ENCODE data around the gene TBC1D23.

The TBC1D23 gene

DNA sequence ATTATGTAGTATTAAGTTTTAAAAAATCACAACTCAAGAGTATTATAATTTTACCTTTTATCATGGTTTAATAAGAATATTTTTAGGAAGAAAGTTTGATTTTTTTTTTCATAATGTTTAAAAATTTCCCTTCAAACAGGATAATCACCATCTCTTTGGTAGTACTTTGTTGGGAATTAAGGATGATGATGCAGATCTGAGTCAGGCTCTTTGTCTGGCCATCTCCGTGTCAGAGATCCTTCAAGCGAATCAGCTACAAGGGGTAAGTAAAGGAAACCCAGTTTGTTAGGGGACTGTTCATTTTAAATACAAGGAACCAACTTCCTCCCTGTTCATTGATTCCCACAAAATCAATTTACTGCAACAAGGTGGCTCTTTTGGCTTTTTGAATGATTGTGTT is 37.0 kb downstream of the TBC1D23 start:
- Histone ChIP-seq H3K36me3 (ENCODE audit: insufficient read depth, low read length) (peaks cover 28% of the 10 kb centered on the region), H3K9me3 (ENCODE audit: low read length) (no peaks in the 10 kb centered on the region), H3K79me2 (ENCODE audit: insufficient read depth, low read length) (no peaks in the 10 kb centered on the region), H3K4me2 (ENCODE audit: low read length) (no peak overlapping the region), H3F3A (ENCODE audit: insufficient read depth, low read length) (no peaks in the 10 kb centered on the region), H4K20me1 (ENCODE audit: insufficient read depth, low read length) (no peaks in the 10 kb centered on the region), H3K4me3 (ENCODE audit: low read depth, low read length, poor library complexity, severe bottlenecking) (no peak overlapping the region), H3K27ac (ENCODE audit: low read depth, low read length, poor library complexity, severe bottlenecking) (no peak overlapping the region), H3K27me3 (ENCODE audit: insufficient read depth, low read length) (no peaks in the 10 kb centered on the region), H3K4me1 (ENCODE audit: insufficient read depth, low read length, severe bottlenecking) (no peaks in the 10 kb centered on the region), H3K9me2 (ENCODE audit: low read depth, low read length) (no peaks in the 10 kb centered on the region), H3K9ac (ENCODE audit: low read length) (no peak overlapping the region), H2AFZ (ENCODE audit: low read length) (no peak overlapping the region)
- TF ChIP-seq, protein P1, sequence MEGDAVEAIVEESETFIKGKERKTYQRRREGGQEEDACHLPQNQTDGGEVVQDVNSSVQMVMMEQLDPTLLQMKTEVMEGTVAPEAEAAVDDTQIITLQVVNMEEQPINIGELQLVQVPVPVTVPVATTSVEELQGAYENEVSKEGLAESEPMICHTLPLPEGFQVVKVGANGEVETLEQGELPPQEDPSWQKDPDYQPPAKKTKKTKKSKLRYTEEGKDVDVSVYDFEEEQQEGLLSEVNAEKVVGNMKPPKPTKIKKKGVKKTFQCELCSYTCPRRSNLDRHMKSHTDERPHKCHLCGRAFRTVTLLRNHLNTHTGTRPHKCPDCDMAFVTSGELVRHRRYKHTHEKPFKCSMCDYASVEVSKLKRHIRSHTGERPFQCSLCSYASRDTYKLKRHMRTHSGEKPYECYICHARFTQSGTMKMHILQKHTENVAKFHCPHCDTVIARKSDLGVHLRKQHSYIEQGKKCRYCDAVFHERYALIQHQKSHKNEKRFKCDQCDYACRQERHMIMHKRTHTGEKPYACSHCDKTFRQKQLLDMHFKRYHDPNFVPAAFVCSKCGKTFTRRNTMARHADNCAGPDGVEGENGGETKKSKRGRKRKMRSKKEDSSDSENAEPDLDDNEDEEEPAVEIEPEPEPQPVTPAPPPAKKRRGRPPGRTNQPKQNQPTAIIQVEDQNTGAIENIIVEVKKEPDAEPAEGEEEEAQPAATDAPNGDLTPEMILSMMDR (IDR thresholded peaks at IDR 0.05; ENCODE audit: low read length) = no peak
- no peak for TF ChIP-seq EZH2 (IDR thresholded peaks at IDR 0.05; ENCODE audit: borderline replicate concordance, low read length)

DNA sequence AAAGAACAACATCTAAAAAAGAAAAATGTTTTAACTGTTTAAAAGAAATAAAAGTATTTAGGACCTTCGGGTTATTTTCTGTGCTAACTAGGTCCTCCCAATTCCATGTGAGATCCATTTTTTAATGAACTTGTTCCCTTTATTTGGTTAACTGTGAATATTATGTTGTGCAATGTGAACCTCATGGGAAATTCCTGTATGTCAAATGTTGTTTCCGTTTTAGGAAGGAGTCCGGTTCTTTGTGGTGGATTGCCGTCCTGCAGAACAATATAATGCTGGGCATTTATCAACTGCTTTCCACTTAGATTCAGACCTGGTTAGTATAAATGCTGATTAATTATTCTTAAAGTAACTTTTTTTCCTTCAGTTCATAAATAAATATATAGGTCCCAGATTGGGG is 38.2 kb downstream of the TBC1D23 start:
- no peaks in the 10 kb centered on the region for H3K9me3 ChIP-seq (ENCODE audit: low read length)
- H3K79me2 ChIP-seq (ENCODE audit: insufficient read depth, low read length) = no peaks in the 10 kb centered on the region
- H2AFZ ChIP-seq (ENCODE audit: low read length) = no peak overlapping the region
- no peak overlapping the region for H3K9ac ChIP-seq (ENCODE audit: low read length)
- H3F3A ChIP-seq (ENCODE audit: insufficient read depth, low read length) = no peaks in the 10 kb centered on the region
- no peak overlapping the region for H3K27ac ChIP-seq (ENCODE audit: low read depth, low read length, poor library complexity, severe bottlenecking)
- H3K4me3 ChIP-seq (ENCODE audit: low read depth, low read length, poor library complexity, severe bottlenecking) = no peak overlapping the region
- H4K20me1 ChIP-seq (ENCODE audit: insufficient read depth, low read length) = no peaks in the 10 kb centered on the region
- TF ChIP-seq, protein P1 (IDR thresholded peaks at IDR 0.05; ENCODE audit: low read length) = no peak
- TF ChIP-seq EZH2 (IDR thresholded peaks at IDR 0.05; ENCODE audit: borderline replicate concordance, low read length) = no peak
- H3K4me2 ChIP-seq (ENCODE audit: low read length) = no peak overlapping the region
- no peaks in the 10 kb centered on the region for H3K27me3 ChIP-seq (ENCODE audit: insufficient read depth, low read length)
- H3K9me2 ChIP-seq (ENCODE audit: low read depth, low read length) = no peaks in the 10 kb centered on the region
- H3K36me3 ChIP-seq (ENCODE audit: insufficient read depth, low read length) = peaks cover 30% of the 10 kb centered on the region
- H3K4me1 ChIP-seq (ENCODE audit: insufficient read depth, low read length, severe bottlenecking) = no peaks in the 10 kb centered on the region

DNA sequence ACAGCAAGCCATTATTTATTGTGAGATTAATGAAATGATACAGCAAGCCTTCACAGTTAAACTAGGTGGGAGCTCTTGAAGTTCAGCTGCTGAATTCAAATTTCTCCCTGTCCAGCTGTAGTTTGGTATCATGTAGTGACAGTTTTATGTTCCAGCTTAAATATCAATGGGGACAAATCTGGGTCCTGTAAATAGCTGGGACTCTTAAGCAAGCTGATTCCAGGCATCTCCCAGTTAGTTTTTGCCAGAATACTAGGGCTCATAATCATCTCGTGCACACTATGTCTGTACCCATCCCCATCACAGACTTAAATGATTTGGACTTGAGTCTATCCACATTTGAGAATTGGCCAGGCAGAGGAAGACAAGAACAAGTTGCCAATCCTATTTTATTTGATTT is 45.9 kb downstream of the TBC1D23 start:
- TF ChIP-seq EZH2 (IDR thresholded peaks at IDR 0.05; ENCODE audit: borderline replicate concordance, low read length) = no peak
- TF ChIP-seq, protein P1 (IDR thresholded peaks at IDR 0.05; ENCODE audit: low read length) = no peak
- Histone ChIP-seq H3K9me3 (ENCODE audit: low read length) (no peaks in the 10 kb centered on the region), H3K4me1 (ENCODE audit: insufficient read depth, low read length, severe bottlenecking) (peaks cover 3% of the 10 kb centered on the region), H2AFZ (ENCODE audit: low read length) (no peak overlapping the region), H3K9me2 (ENCODE audit: low read depth, low read length) (no peaks in the 10 kb centered on the region), H3K27me3 (ENCODE audit: insufficient read depth, low read length) (no peaks in the 10 kb centered on the region), H3K9ac (ENCODE audit: low read length) (no peak overlapping the region), H3K79me2 (ENCODE audit: insufficient read depth, low read length) (no peaks in the 10 kb centered on the region), H3K4me3 (ENCODE audit: low read depth, low read length, poor library complexity, severe bottlenecking) (no peak overlapping the region), H4K20me1 (ENCODE audit: insufficient read depth, low read length) (no peaks in the 10 kb centered on the region), H3K4me2 (ENCODE audit: low read length) (no peak overlapping the region), H3K36me3 (ENCODE audit: insufficient read depth, low read length) (peaks cover 30% of the 10 kb centered on the region; the same call in 1 of the 2 replicates), H3K27ac (ENCODE audit: low read depth, low read length, poor library complexity, severe bottlenecking) (no peak overlapping the region), H3F3A (ENCODE audit: insufficient read depth, low read length) (no peaks in the 10 kb centered on the region)
